K562 (cell line): ENCODE data around the gene NSG2. TPM values are rescaled to one million over a fixed set of nuclear protein-coding genes. Genes with fewer than 3 reads are reported as not detected.

ENCODE experiments used
- ATAC-seq: fragments of 200-7000 bp; cut with Tn5 transposase; 3 replicates; pipeline ENCODE4 v1.9.1; 2020; ENCODE audit warnings: moderate library complexity
- BruUV-seq: library from RNA; stranded (reverse); fragments of 400-500 nt; replicated peaks from 2 replicates; lab custom pipeline; 2021; lab: Mats Ljungman, UMichigan
- CTCF ChIA-PET: fragments of 300-600 bp; formaldehyde crosslinking; extraction: SDS; loops from one replicate; lab custom pipeline; 2021; ENCODE audit warnings: low intra/inter-chr PET ratio; lab: Yijun Ruan, JAX
- POLR2A ChIA-PET: fragments of 300-600, 350-650 bp; sonication (Branson Sonifier 250); formaldehyde crosslinking; extraction: SDS; loops from one replicate; lab custom pipeline; 2021; ENCODE audit warnings: antibody characterized with exemption, inconsistent platforms; lab: Yijun Ruan, JAX
- DNase-seq, 4 experiments: peaks; one replicate each; pipeline versions ENCODE4 v3.0.0 to v3.0.0-alpha.2; 2011 to 2018; ENCODE audit warnings: low spot score in 3 of 4, mixed read lengths in 3 of 4; ENCODE audit errors: extremely low read depth in 1 of 4
- FAIRE-seq: peaks from 2 replicates; lab custom pipeline; 2011; peaks lifted over from hg19 to GRCh38; lab: Jason Lieb, UNC
- H2AFZ ChIP-seq: 2 replicates; pipeline ENCODE4 v1.6.0; 2011; ENCODE audit warnings: low read depth, low read length, control low read depth, inconsistent platforms
- H3K27ac ChIP-seq: fragments of 200-600 bp; 3 replicates; pipeline ENCODE4 v1.8.0; 2011; ENCODE audit warnings: low read depth, mild to moderate bottlenecking, control low read depth, inconsistent platforms, low read length, moderate library complexity, mixed read lengths; ENCODE audit errors: extremely low read depth
- H3K27me3 ChIP-seq, 2 experiments: fragments of 300-600 bp in 1 of 2; 2 replicates in 1 of 2; 3 replicates in 1 of 2; pipeline versions ENCODE4 v1.6.0 to v1.8.0; 2011; ENCODE audit warnings: inconsistent platforms in 2 of 2, low read length in 2 of 2, mild to moderate bottlenecking in 1 of 2, mixed read lengths in 1 of 2, moderate library complexity in 1 of 2; ENCODE audit not compliant: control insufficient read depth in 2 of 2, insufficient read depth in 2 of 2
- H3K36me3 ChIP-seq: fragments of 300-600 bp; 3 replicates; pipeline ENCODE4 v1.8.0; 2011; ENCODE audit warnings: mild to moderate bottlenecking, low read length, inconsistent platforms; ENCODE audit not compliant: control insufficient read depth, insufficient read depth
- H3K4me1 ChIP-seq, 2 experiments: fragments of 200-600 bp in 1 of 2; replicated peaks in 1 of 2; 2 replicates in 1 of 2; 3 replicates in 1 of 2; pipeline versions ENCODE4 v1.5.1 to v1.8.0; 2011; ENCODE audit warnings: inconsistent platforms in 2 of 2, low read length in 2 of 2, mild to moderate bottlenecking in 1 of 2, mixed read lengths in 1 of 2, moderate library complexity in 1 of 2; ENCODE audit not compliant: control insufficient read depth in 2 of 2, insufficient read depth in 2 of 2
- H3K4me2 ChIP-seq: 2 replicates; pipeline ENCODE4 v1.6.1; 2011; ENCODE audit warnings: low read length, control low read depth, inconsistent platforms, mixed read lengths; ENCODE audit not compliant: insufficient read depth
- H3K4me3 ChIP-seq: fragments of 200-600 bp; sonication (generic), shearing (Covaris generic); 2 replicates; pipeline ENCODE4 v1.5.1; 2016; ENCODE audit warnings: control low read depth, inconsistent platforms
- H3K79me2 ChIP-seq: fragments of 200-600 bp; 3 replicates; pipeline ENCODE4 v1.8.0; 2011; ENCODE audit warnings: low read length, inconsistent platforms; ENCODE audit not compliant: control insufficient read depth, insufficient read depth
- H3K9ac ChIP-seq, 2 experiments: 2 replicates each; pipeline versions ENCODE4 v1.6.0 to v1.6.1; 2011; ENCODE audit warnings: low read depth in 2 of 2, low read length in 2 of 2, control low read depth in 1 of 2, inconsistent platforms in 1 of 2, mild to moderate bottlenecking in 1 of 2, mixed read lengths in 1 of 2; ENCODE audit not compliant: insufficient read depth in 1 of 2
- H3K9me1 ChIP-seq: one replicate; pipeline ENCODE4 v1.6.0; 2011; ENCODE audit warnings: inconsistent platforms, mild to moderate bottlenecking, low read length, moderate library complexity; ENCODE audit not compliant: control insufficient read depth, insufficient read depth
- H3K9me3 ChIP-seq: replicated peaks from 2 replicates; pipeline ENCODE4 v1.5.1; 2011; ENCODE audit warnings: low read depth, low read length, inconsistent platforms; ENCODE audit not compliant: control insufficient read depth, insufficient read depth
- H4K20me1 ChIP-seq: replicated peaks from 2 replicates; pipeline ENCODE4 v1.6.1; 2011; ENCODE audit warnings: low read length, inconsistent platforms, mixed read lengths; ENCODE audit not compliant: control insufficient read depth, insufficient read depth
- FOSL1 ChIP-seq: fragments of 200-800 bp; sonication (Bioruptor generic); conservative IDR thresholded peaks from 2 replicates; pipeline ENCODE4 v1.6.1; 2016; ENCODE audit warnings: missing genetic modification characterization, missing compliant biosample characterization
- ID3 ChIP-seq, 2 experiments: fragments of 250-450 bp in 1 of 2; fragments of 450-650 bp in 1 of 2; sonication (Bioruptor Pico) in 1 of 2; IDR thresholded peaks; 2 replicates each; pipeline versions ENCODE4 v1.6.1 to v1.8.0; 2016 to 2021; ENCODE audit warnings: mild to moderate bottlenecking in 2 of 2, moderate library complexity in 2 of 2, missing compliant biosample characterization in 1 of 2, missing genetic modification characterization in 1 of 2
- SMAD1 ChIP-seq: fragments of 150-350 bp; IDR thresholded peaks from 2 replicates; pipeline ENCODE4 v1.6.1; 2014; ENCODE audit warnings: low read length, low read depth; ENCODE audit not compliant: partially characterized antibody
- STAG1 ChIP-seq: sonication (generic); formaldehyde crosslinking; IDR thresholded peaks from 2 replicates; pipeline ENCODE4 v1.5.0; 2020; ENCODE audit warnings: missing genetic modification reagents, borderline replicate concordance
- TCF7L2 ChIP-seq: fragments of 150-350 bp; IDR thresholded peaks from 2 replicates; pipeline ENCODE4 v1.6.1; 2016; ENCODE audit warnings: low read depth, mild to moderate bottlenecking, low read length, moderate library complexity
- WGBS: fragments of 100-300 bp; shearing (Covaris generic); methylation state at CpG from one replicate; pipeline ENCODE4 v1.1.6; 2016; ENCODE audit warnings: low coverage, mixed read lengths; ENCODE audit not compliant: insufficient coverage; ENCODE audit errors: missing lambda C conversion rate; 5-methylcytosine and 5-hydroxymethylcytosine counted together
- in situ Hi-C: fragments of 300-500 bp; cut with MboI; formaldehyde crosslinking; loops from 4 replicates; pipeline ENCODE4 v1.15.0; 2018; ENCODE audit warnings: inconsistent platforms, mixed read lengths
- intact Hi-C: fragments of 100-400 bp; cut with micrococcal nuclease; formaldehyde crosslinking; loops from 2 replicates; pipeline ENCODE4 v1.14.2; 2022
- polyA plus RNA-seq, 8 experiments: library from polyadenylated mRNA; depleted of rRNA in 4 of 8; stranded (reverse) in 5 of 8; unstranded in 3 of 8; fragments of >200 nt; fragmentation: Nextera tagmentation in 2 of 8; fragmentation: Illumina TruSeq in 1 of 8; extraction: Ambion mirVana in 2 of 8; extraction: Trizol in 1 of 8; gene quantifications; 2 replicates each; pipeline versions ENCODE4 v1.2.1 to v1.2.3, GENCODE V29; 2011 to 2014; ENCODE audit warnings: inconsistent platforms in 1 of 8, missing spikeins in 1 of 8
- total RNA-seq, 7 experiments: library from RNA; depleted of rRNA in 6 of 7; stranded (reverse); fragments of >200 nt in 6 of 7; fragmentation: Illumina TruSeq in 2 of 7; extraction: Trizol in 2 of 7; gene quantifications; 2 replicates each; pipeline versions ENCODE4 v1.2.1 to v1.2.3, GENCODE V29; 2011 to 2021; ENCODE audit warnings: low replicate concordance in 1 of 7

NSG2 gene
- total and polyA plus RNA-seq, 9 of the 15 experiments (the other 6 are each of a cell fraction or from before 2014, with no cell fraction given) = not detected

- in situ Hi-C loops (no loop called here), intact Hi-C loops (no loop called here)
- Histone ChIP-seq H4K20me1 (peaks cover 3% of the 10 kb centered on the region; the same call in 1 of the 2 replicates), H3K27ac (no peak overlapping the region), H3K9me1 (no peaks in the 10 kb centered on the region), H3K36me3 (no peaks in the 10 kb centered on the region), H3K27me3 (peaks cover 2 to 51% of the 10 kb centered on the region in 2 experiments; a peak in 4 of 5 replicates), H3K9ac (no peak overlapping the region), H3K4me1 (no peaks in the 10 kb centered on the region; a peak in 1 of 5 replicates), H3K4me2 (no peak overlapping the region), H3K9me3 (no peaks in the 10 kb centered on the region), H3K79me2 (no peaks in the 10 kb centered on the region), H2AFZ (no peak overlapping the region), H3K4me3 (no peak overlapping the region)
- ATAC-seq = no peak
- ChIA-PET CTCF (no interaction called here), POLR2A (interaction anchor here (0.6 kb wide), 1 partner anchor 1016 kb away, joined by 3 read pairs; no protein-coding TSS in a partner anchor)
- DNase-seq = no peak
- no peak for FAIRE-seq
- TF ChIP-seq SMAD1 (no peak), FOSL1 (tag) (no peak)
- 0% methylated on average over 5 of the region's 5 CpGs for WGBS
- no TSS peak for BruUV-seq
These were observed 47.6 kb downstream of the NSG2 start for GRCh38 chr5:174093123-174093522.

- Histone ChIP-seq H3K4me3 (no peak overlapping the region), H3K9me3 (no peaks in the 10 kb centered on the region), H3K27me3 (peaks cover 2 to 59% of the 10 kb centered on the region in 2 experiments; a peak in 4 of 5 replicates), H3K27ac (no peak overlapping the region), H3K4me2 (no peak overlapping the region), H3K79me2 (no peaks in the 10 kb centered on the region), H3K36me3 (no peaks in the 10 kb centered on the region), H4K20me1 (peaks cover 3% of the 10 kb centered on the region; the same call in 1 of the 2 replicates), H3K9ac (no peak overlapping the region), H3K9me1 (no peaks in the 10 kb centered on the region), H2AFZ (no peak overlapping the region), H3K4me1 (no peaks in the 10 kb centered on the region)
- intact Hi-C loops = no loop called here
- no peak for DNase-seq
- no TSS peak for BruUV-seq
- in situ Hi-C loops = no loop called here
- no peak for ATAC-seq
- CTCF ChIA-PET = no interaction called here
- POLR2A ChIA-PET = no interaction called here
- no peak for FAIRE-seq
- WGBS = 2% methylated on average over 10 of the region's 10 CpGs
- no peak for TF ChIP-seq TCF7L2
- TF ChIP-seq STAG1 (CRISPR knock-in tag) = no peak
- TF ChIP-seq ID3 (CRISPR knock-in tag; IDR thresholded peaks at IDR 0.05) = no peak
- no peak for TF ChIP-seq ID3 (tag; IDR thresholded peaks at IDR 0.05)
These were observed 49.5 kb downstream of the NSG2 start for GRCh38 chr5:174094857-174095606.
